Thyroid gland (tissue), 4 donors: ENCODE results near the gene SMYD4. TPM values are rescaled to one million over a fixed set of nuclear protein-coding genes. Genes with fewer than 3 reads are reported as not detected.

ENCODE experiments used
- DNase-seq, 2 donors: peaks; one replicate each; pipeline ENCODE4 v3.0.0-alpha.2; 2019
- H3K27ac ChIP-seq, 3 donors: fragments of 200-600 bp; sonication (generic); 1 replicate in 2 of 3; 2 replicates in 1 of 3; pipeline ENCODE4 v1.5.1; 2016 to 2019; ENCODE audit warnings: mild to moderate bottlenecking in 1 of 3, moderate library complexity in 1 of 3
- H3K27me3 ChIP-seq: fragments of 200-600 bp; sonication (generic); one replicate; pipeline ENCODE4 v1.5.1; 2019
- H3K36me3 ChIP-seq, 2 donors: fragments of 200-600 bp; sonication (generic); one replicate each; pipeline ENCODE4 v1.5.1; 2016 to 2019
- H3K4me1 ChIP-seq, 2 donors: fragments of 200-600 bp; sonication (generic); one replicate each; pipeline ENCODE4 v1.5.1; 2017 to 2019
- H3K4me3 ChIP-seq, 3 donors: fragments of 200-600 bp; sonication (generic); replicated peaks in 1 of 3; 1 replicate in 2 of 3; 2 replicates in 1 of 3; pipeline ENCODE4 v1.5.1; 2016; ENCODE audit warnings: mild to moderate bottlenecking in 1 of 3
- H3K9me3 ChIP-seq: fragments of 200-600 bp; sonication (generic); one replicate; pipeline ENCODE4 v1.5.1; 2017
- CTCF ChIP-seq, 6 experiments: fragments of 200-600 bp in 3 of 6; fragments of 450-650 bp in 3 of 6; sonication (generic) in 3 of 6; IDR thresholded peaks; one replicate each; pipeline ENCODE4 v1.5.1; 2016 to 2019; ENCODE audit warnings: antibody characterized with exemption in 6 of 6, mild to moderate bottlenecking in 2 of 6, inconsistent platforms in 1 of 6, moderate library complexity in 1 of 6
- POLR2A ChIP-seq, 2 donors: fragments of 450-650 bp; IDR thresholded peaks; one replicate each; pipeline ENCODE4 v1.6.1; 2017; ENCODE audit warnings: antibody characterized with exemption in 2 of 2, mild to moderate bottlenecking in 2 of 2, moderate library complexity in 1 of 2
- WGBS, 2 donors: methylation state at CpG; one replicate each; pipeline ENCODE4 v1.1.5; 2017; 5-methylcytosine and 5-hydroxymethylcytosine counted together
- intact Hi-C: fragments of 100-400 bp; cut with DNase I; formaldehyde crosslinking; loops from one replicate; pipeline ENCODE4 v1.15.1; 2023
- total RNA-seq, 4 donors: library from RNA; depleted of rRNA; stranded (reverse); fragments of >200 nt; gene quantifications; one replicate each; pipeline ENCODE4 v1.2.3, GENCODE V29; 2016

SMYD4 gene
- total RNA-seq, 4 donors from 2014 or later = 19.3 to 21.9 (median 20.4) TPM

- Histone ChIP-seq H3K27me3 (no peaks in the 10 kb centered on the region), H3K36me3 (no peaks in the 10 kb centered on the region), H3K9me3 (no peaks in the 10 kb centered on the region), H3K4me1 (peaks cover 0 to 3% of the 10 kb centered on the region in 2 donors), H3K27ac (no peak overlapping the region), H3K4me3 (no peak overlapping the region)
- intact Hi-C loops = no loop called here
- TF ChIP-seq CTCF (IDR thresholded peaks at IDR 0.05) (no peak), POLR2A (IDR thresholded peaks at IDR 0.05) (no peak)
- no peak for DNase-seq
- WGBS, 2 donors = 55 to 61% methylated on average over 17 of the region's 17 CpGs
Observed at GRCh38 chr17:1755827-1756262, 73.9 kb downstream of the SMYD4 start.

GRCh38 chr17:1755252-1755826, 74.4 kb downstream of the SMYD4 start:
- Histone ChIP-seq H3K9me3 (no peaks in the 10 kb centered on the region), H3K36me3 (no peaks in the 10 kb centered on the region), H3K4me3 (no peak overlapping the region), H3K27me3 (no peaks in the 10 kb centered on the region), H3K27ac (no peak overlapping the region), H3K4me1 (peaks cover 0 to 3% of the 10 kb centered on the region in 2 donors)
- WGBS, 2 donors = 63 to 68% methylated on average over 14 to 18 of the region's 20 CpGs
- TF ChIP-seq CTCF (IDR thresholded peaks at IDR 0.05) = no peak
- no peak for TF ChIP-seq POLR2A (IDR thresholded peaks at IDR 0.05)
- intact Hi-C loops = no loop called here
- no peak for DNase-seq

- Histone ChIP-seq H3K36me3 (no peaks in the 10 kb centered on the region), H3K27me3 (no peaks in the 10 kb centered on the region), H3K4me1 (peaks cover 0 to 3% of the 10 kb centered on the region in 2 donors), H3K27ac (no peak overlapping the region), H3K9me3 (no peaks in the 10 kb centered on the region), H3K4me3 (no peak overlapping the region)
- intact Hi-C loops = no loop called here
- DNase-seq = no peak
- no peak for TF ChIP-seq POLR2A (IDR thresholded peaks at IDR 0.05)
- no peak for TF ChIP-seq CTCF (IDR thresholded peaks at IDR 0.05)
- WGBS, 2 donors = 61 to 67% methylated on average over 16 to 21 of the region's 25 CpGs
Observed at GRCh38 chr17:1754430-1755112, 75.1 kb downstream of the SMYD4 start.

GRCh38 chr17:1753767-1754429, 75.8 kb downstream of the SMYD4 start:
- Histone ChIP-seq H3K27me3 (no peaks in the 10 kb centered on the region), H3K36me3 (no peaks in the 10 kb centered on the region), H3K9me3 (no peaks in the 10 kb centered on the region), H3K27ac (no peak overlapping the region), H3K4me3 (no peak overlapping the region), H3K4me1 (peaks cover 0 to 3% of the 10 kb centered on the region in 2 donors)
- DNase-seq = no peak
- TF ChIP-seq POLR2A (IDR thresholded peaks at IDR 0.05) (no peak), CTCF (IDR thresholded peaks at IDR 0.05) (no peak)
- intact Hi-C loops = no loop called here
- 83 to 85% methylated on average over 17 of the region's 23 CpGs for WGBS, 2 donors
